B cell (primary cell): ENCODE data around the gene KLHDC7B. TPM values are rescaled to one million over a fixed set of nuclear protein-coding genes. Genes with fewer than 3 reads are reported as not detected.
"Not testable (repeated sequence)": the region's sequence is repeated elsewhere in the genome, so short reads cannot be mapped to it uniquely, and the experiment has no call there.

ENCODE experiments used
- ATAC-seq: fragments of 200-7000 bp; cut with Tn5 transposase; one replicate; pipeline ENCODE4 v1.10.0; 2021; ENCODE audit warnings: low read depth, mild to moderate bottlenecking, moderate number of reproducible peaks, moderate library complexity
- CTCF ChIA-PET: fragments of 350-600 bp; sonication (Branson Sonifier 250); formaldehyde crosslinking; loops from one replicate; lab custom pipeline; 2021; ENCODE audit warnings: antibody characterized with exemption, inconsistent platforms; lab: Charles Lee
- POLR2A ChIA-PET: fragments of 350-600 bp; sonication (Branson Sonifier 250); formaldehyde crosslinking; loops from one replicate; lab custom pipeline; 2021; ENCODE audit warnings: antibody characterized with exemption; lab: Charles Lee
- DNase-seq: peaks from one replicate; pipeline ENCODE4 v3.0.0; 2013
- H2AFZ ChIP-seq: 2 replicates; pipeline ENCODE4 v1.6.1; 2012; ENCODE audit warnings: mild to moderate bottlenecking, low read depth, low read length; ENCODE audit not compliant: insufficient read depth, poor library complexity, severe bottlenecking
- H3K27ac ChIP-seq, 2 donors: 1 replicate in 1 of 2; 2 replicates in 1 of 2; pipeline ENCODE4 v1.5.1; 2012 to 2013; ENCODE audit warnings: low read length in 2 of 2, mild to moderate bottlenecking in 2 of 2, moderate library complexity in 1 of 2
- H3K27me3 ChIP-seq, 4 experiments: fragments of 200-600 bp in 1 of 4; sonication (generic) in 1 of 4; replicated peaks in 1 of 4; 1 replicate in 2 of 4; 2 replicates in 2 of 4; pipeline versions ENCODE4 v1.6.1 to v1.7.0; 2013 to 2016; ENCODE audit warnings: low read length in 3 of 4, mild to moderate bottlenecking in 2 of 4, mixed read lengths in 1 of 4, moderate library complexity in 1 of 4; ENCODE audit not compliant: insufficient read depth in 4 of 4, control insufficient read depth in 3 of 4; ENCODE audit errors: control extremely low read depth in 1 of 4
- H3K36me3 ChIP-seq, 2 experiments: replicated peaks in 1 of 2; 1 replicate in 1 of 2; 2 replicates in 1 of 2; pipeline versions ENCODE4 v1.6.1 to v1.7.1; 2013; ENCODE audit warnings: low read length in 1 of 2; ENCODE audit not compliant: insufficient read depth in 2 of 2, control insufficient read depth in 1 of 2; ENCODE audit errors: control extremely low read depth in 1 of 2, extremely low read depth in 1 of 2
- H3K4me1 ChIP-seq, 2 donors: fragments of 200-600 bp in 1 of 2; sonication (generic) in 1 of 2; 1 replicate in 1 of 2; 2 replicates in 1 of 2; pipeline versions ENCODE4 v1.5.1 to v1.6.1; 2013 to 2017; ENCODE audit warnings: low read length in 2 of 2; ENCODE audit not compliant: control insufficient read depth in 2 of 2, insufficient read depth in 2 of 2
- H3K4me2 ChIP-seq: replicated peaks from 2 replicates; pipeline ENCODE3; 2012; ENCODE audit warnings: mild to moderate bottlenecking, low read depth, low read length; ENCODE audit not compliant: poor library complexity, severe bottlenecking
- H3K4me3 ChIP-seq, 5 experiments: fragments of 200-600 bp in 1 of 5; sonication (generic) in 1 of 5; 1 replicate in 3 of 5; 2 replicates in 2 of 5; pipeline versions ENCODE4 v1.5.1 to v1.7.0; 2011 to 2016; ENCODE audit warnings: low read length in 4 of 5, mild to moderate bottlenecking in 4 of 5, low read depth in 2 of 5, control low read depth in 1 of 5, moderate library complexity in 1 of 5; ENCODE audit not compliant: insufficient read depth in 1 of 5; ENCODE audit errors: control extremely low read depth in 1 of 5, extremely low read depth in 1 of 5
- H3K79me2 ChIP-seq: fragments of 200-600 bp; sonication (generic); one replicate; pipeline ENCODE4 v1.6.0; 2016; ENCODE audit warnings: low read length; ENCODE audit not compliant: control insufficient read depth, insufficient read depth
- H3K9ac ChIP-seq: fragments of 200-600 bp; sonication (generic); 2 replicates; pipeline ENCODE4 v1.6.1; 2017; ENCODE audit warnings: mild to moderate bottlenecking, low read length, moderate library complexity
- H3K9me3 ChIP-seq, 3 donors: one replicate each; pipeline versions ENCODE4 v1.6.1 to v1.7.1; 2013; ENCODE audit warnings: low read length in 2 of 3; ENCODE audit not compliant: control insufficient read depth in 2 of 3, insufficient read depth in 1 of 3; ENCODE audit errors: control extremely low read depth in 1 of 3
- H4K20me1 ChIP-seq: 2 replicates; pipeline ENCODE4 v1.6.0; 2012; ENCODE audit warnings: mild to moderate bottlenecking, low read length; ENCODE audit not compliant: insufficient read depth, control insufficient read depth, poor library complexity, severe bottlenecking
- H3K27ac Mint-ChIP-seq: one replicate; pipeline ENCODE4 v1.8.0; 2021; ENCODE audit warnings: mixed read lengths
- H3K27me3 Mint-ChIP-seq: one replicate; pipeline ENCODE4 v1.8.0; 2021; ENCODE audit warnings: mixed read lengths
- H3K4me1 Mint-ChIP-seq: one replicate; pipeline ENCODE4 v1.8.0; 2021; ENCODE audit warnings: mixed read lengths
- H3K4me3 Mint-ChIP-seq: one replicate; pipeline ENCODE4 v1.8.0; 2021; ENCODE audit warnings: mixed read lengths
- H3K9me3 Mint-ChIP-seq: one replicate; pipeline ENCODE4 v1.8.0; 2022; ENCODE audit warnings: mixed read lengths; ENCODE audit not compliant: insufficient read depth
- EZH2 ChIP-seq: IDR thresholded peaks from 2 replicates; pipeline ENCODE4 v1.6.1; 2012; ENCODE audit warnings: borderline replicate concordance, low read depth, mild to moderate bottlenecking, moderate library complexity, low read length; ENCODE audit not compliant: insufficient read depth, poor library complexity, severe bottlenecking
- WGBS: methylation state at CpG from one replicate; pipeline ENCODE4 v1.1.5; 2013; ENCODE audit warnings: missing lambda C conversion rate; ENCODE audit not compliant: insufficient coverage; 5-methylcytosine and 5-hydroxymethylcytosine counted together
- intact Hi-C: fragments of 100-400 bp; cut with micrococcal nuclease; formaldehyde crosslinking; loops from one replicate; pipeline ENCODE4 v1.10.0; 2022
- polyA plus RNA-seq: library from polyadenylated mRNA; depleted of rRNA; stranded (reverse); fragments of >200 nt; gene quantifications from 2 replicates; pipeline ENCODE4 v1.2.3, GENCODE V29; 2012
- total RNA-seq, 2 donors: library from RNA; stranded (reverse); fragments of 120-200 nt in 1 of 2; gene quantifications; 1 replicate in 1 of 2; 2 replicates in 1 of 2; pipeline versions ENCODE4 v1.2.3 to v1.2.4, GENCODE V29; 2013 to 2022
- TF ChIP-seq, protein P1 (sequence below): fragments of 200-600 bp; IDR thresholded peaks from one replicate; pipeline ENCODE4 v1.8.0; 2022; ENCODE audit warnings: antibody characterized with exemption, mild to moderate bottlenecking

The KLHDC7B gene
- total and polyA plus RNA-seq, 2 donors (not counting 1 experiment from before 2014, with no cell fraction given) = 1.8 to 6.2 TPM

- Histone ChIP-seq H3K4me1 (peaks cover 39 to 72% of the 10 kb centered on the region in 2 donors), H3K27ac (peak overlapping the region; percentile 95 to 96), H3K9ac (no peak overlapping the region), H3K9me3 (no peaks in the 10 kb centered on the region), H3K36me3 (no peaks in the 10 kb centered on the region), H2AFZ (peak overlapping the region; percentile 32), H4K20me1 (no peaks in the 10 kb centered on the region), H3K79me2 (peaks cover 7% of the 10 kb centered on the region), H3K4me3 (no peak overlapping the region), H3K27me3 (no peaks in the 10 kb centered on the region), H3K4me2 (no peak overlapping the region)
- Mint-ChIP-seq H3K4me3 (peak overlapping the region; percentile 56), H3K27me3 (no peaks in the 10 kb centered on the region), H3K27ac (peak overlapping the region; percentile 92), H3K4me1 (peaks cover 68% of the 10 kb centered on the region), H3K9me3 (no peaks in the 10 kb centered on the region)
- POLR2A ChIA-PET = interaction anchor here (1.5 kb wide), 1 partner anchor 83 kb away, joined by 3 read pairs; no protein-coding TSS in a partner anchor
- 94% methylated on average over 13 of the region's 13 CpGs for WGBS
- ATAC-seq (no peak), DNase-seq (no peak)
- TF ChIP-seq, protein P1, sequence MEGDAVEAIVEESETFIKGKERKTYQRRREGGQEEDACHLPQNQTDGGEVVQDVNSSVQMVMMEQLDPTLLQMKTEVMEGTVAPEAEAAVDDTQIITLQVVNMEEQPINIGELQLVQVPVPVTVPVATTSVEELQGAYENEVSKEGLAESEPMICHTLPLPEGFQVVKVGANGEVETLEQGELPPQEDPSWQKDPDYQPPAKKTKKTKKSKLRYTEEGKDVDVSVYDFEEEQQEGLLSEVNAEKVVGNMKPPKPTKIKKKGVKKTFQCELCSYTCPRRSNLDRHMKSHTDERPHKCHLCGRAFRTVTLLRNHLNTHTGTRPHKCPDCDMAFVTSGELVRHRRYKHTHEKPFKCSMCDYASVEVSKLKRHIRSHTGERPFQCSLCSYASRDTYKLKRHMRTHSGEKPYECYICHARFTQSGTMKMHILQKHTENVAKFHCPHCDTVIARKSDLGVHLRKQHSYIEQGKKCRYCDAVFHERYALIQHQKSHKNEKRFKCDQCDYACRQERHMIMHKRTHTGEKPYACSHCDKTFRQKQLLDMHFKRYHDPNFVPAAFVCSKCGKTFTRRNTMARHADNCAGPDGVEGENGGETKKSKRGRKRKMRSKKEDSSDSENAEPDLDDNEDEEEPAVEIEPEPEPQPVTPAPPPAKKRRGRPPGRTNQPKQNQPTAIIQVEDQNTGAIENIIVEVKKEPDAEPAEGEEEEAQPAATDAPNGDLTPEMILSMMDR = no peak
- TF ChIP-seq EZH2 = no peak
- intact Hi-C loops = loop anchor here (2.0 kb wide), 1 partner anchor 25 kb away; the partner anchor contains the start of gene SYCE3
- CTCF ChIA-PET = interaction anchor here (3.7 to 6.0 kb wide), 2 partner anchors 10 to 83 kb away, joined by 23 to 81 read pairs; partner anchors contain the start of genes SCO2 and TYMP
These were observed 7.9 kb upstream of the KLHDC7B start for GRCh38 chr22:50537765-50538164.

DNA sequence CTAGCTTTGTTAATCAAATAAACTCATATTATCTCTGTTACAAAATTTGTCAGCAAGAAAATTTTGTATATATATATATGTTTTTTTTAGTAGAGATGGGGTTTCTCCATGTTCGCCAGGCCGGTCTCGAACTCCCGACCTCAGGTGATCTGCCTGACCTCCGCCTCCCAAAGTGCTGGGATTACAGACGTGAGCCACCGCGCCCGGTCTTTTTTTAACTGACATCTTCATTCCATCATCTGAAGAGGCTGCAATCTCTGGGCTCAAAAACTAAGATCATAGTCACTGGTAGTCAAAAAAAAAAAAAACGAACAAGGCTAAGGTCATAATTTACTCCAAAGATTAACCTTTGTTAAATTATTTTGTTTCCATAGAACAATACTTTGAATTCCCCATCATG is 5.3 kb upstream of the KLHDC7B start:
- intact Hi-C loops = no loop called here
- Histone ChIP-seq H3K4me1 (peaks cover 46 to 73% of the 10 kb centered on the region in 2 donors), H2AFZ (no peak overlapping the region), H3K36me3 (no peaks in the 10 kb centered on the region), H3K4me2 (peak overlapping the region; percentile 66), H3K27me3 (no peaks in the 10 kb centered on the region), H3K79me2 (peaks cover 7% of the 10 kb centered on the region), H4K20me1 (no peaks in the 10 kb centered on the region), H3K9me3 (no peaks in the 10 kb centered on the region), H3K9ac (peak overlapping the region; percentile 69), H3K27ac (peak overlapping the region; percentile 95 to 96), H3K4me3 (no peak overlapping the region)
- peak overlapping the region; percentile 83 for H3K4me3 Mint-ChIP-seq
- POLR2A ChIA-PET = interaction anchor here (1.1 to 4.6 kb wide), 10 partner anchors 8 to 349 kb away, joined by 3 to 104 read pairs (median 6); partner anchors contain the start of genes LMF2, SCO2, SYCE3 and TYMP
- H3K27ac Mint-ChIP-seq = peak overlapping the region; percentile 93
- H3K9me3 Mint-ChIP-seq = no peaks in the 10 kb centered on the region
- H3K4me1 Mint-ChIP-seq = peaks cover 54% of the 10 kb centered on the region
- TF ChIP-seq EZH2 = no peak
- DNase-seq = no peak
- WGBS = 89% methylated on average over 9 of the region's 10 CpGs
- no peak for ATAC-seq
- H3K27me3 Mint-ChIP-seq = no peaks in the 10 kb centered on the region
- CTCF ChIA-PET = interaction anchor here (0.6 to 6.0 kb wide), 12 partner anchors 8 to 90 kb away, joined by 3 to 81 read pairs (median 5); partner anchors contain the start of genes LMF2, NCAPH2, SCO2 and SYCE3

- H3K27me3 Mint-ChIP-seq, H3K9me3 Mint-ChIP-seq, H3K4me3 ChIP-seq, intact Hi-C loops, H3K79me2 ChIP-seq, H3K9ac ChIP-seq, H3K36me3 ChIP-seq, H3K27me3 ChIP-seq, H2AFZ ChIP-seq, H3K9me3 ChIP-seq, H4K20me1 ChIP-seq, ATAC-seq: not testable (repeated sequence)
- Histone ChIP-seq H3K4me1 (peaks cover 46 to 68% of the 10 kb centered on the region in 2 donors), H3K27ac (peak overlapping the region; percentile 95 to 96), H3K4me2 (peak overlapping the region; percentile 20)
- Mint-ChIP-seq H3K4me3 (peak overlapping the region; percentile 83), H3K27ac (peak overlapping the region; percentile 93), H3K4me1 (peaks cover 52% of the 10 kb centered on the region)
- WGBS = 80% methylated on average over 3 of the region's 5 CpGs
- ChIA-PET CTCF (interaction anchor here (1.2 to 6.0 kb wide), 6 partner anchors 10 to 91 kb away, joined by 3 to 81 read pairs (median 10); partner anchors contain the start of genes SCO2, SYCE3 and TYMP), POLR2A (interaction anchor here (1.4 to 4.6 kb wide), 4 partner anchors 9 to 34 kb away, joined by 3 to 104 read pairs (median 24); partner anchors contain the start of genes LMF2, SCO2 and TYMP)
- DNase-seq = peak; percentile 40
These were observed 4.1 kb upstream of the KLHDC7B start for GRCh38 chr22:50541667-50542026.
